Tongue (tissue), 2 donors: Measurements from ENCODE around the gene SLC39A11. TPM values are rescaled to one million over a fixed set of nuclear protein-coding genes. Genes with fewer than 3 reads are reported as not detected.
A peak's percentile ranks its signal among the peaks of the same experiment; 100 is the strongest.
"Not testable (repeated sequence)": the region's sequence is repeated elsewhere in the genome, so short reads cannot be mapped to it uniquely, and the experiment has no call there.

ENCODE experiments used
- DNase-seq: peaks from one replicate; pipeline ENCODE4 v3.0.0-alpha.2; 2015
- total RNA-seq: library from RNA; depleted of rRNA; stranded (reverse); fragments of >200 nt; gene quantifications from one replicate; pipeline ENCODE4 v1.2.3, GENCODE V29; 2014

The SLC39A11 gene
- total RNA-seq, 1 donor from 2014 or later = 12.7 TPM

GRCh38 chr17:72654706-72655105, 437.8 kb downstream of the SLC39A11 start:
- no peak for DNase-seq

- no peak for DNase-seq
Measured at GRCh38 chr17:72651988-72652387, 440.5 kb downstream of the SLC39A11 start.

DNA sequence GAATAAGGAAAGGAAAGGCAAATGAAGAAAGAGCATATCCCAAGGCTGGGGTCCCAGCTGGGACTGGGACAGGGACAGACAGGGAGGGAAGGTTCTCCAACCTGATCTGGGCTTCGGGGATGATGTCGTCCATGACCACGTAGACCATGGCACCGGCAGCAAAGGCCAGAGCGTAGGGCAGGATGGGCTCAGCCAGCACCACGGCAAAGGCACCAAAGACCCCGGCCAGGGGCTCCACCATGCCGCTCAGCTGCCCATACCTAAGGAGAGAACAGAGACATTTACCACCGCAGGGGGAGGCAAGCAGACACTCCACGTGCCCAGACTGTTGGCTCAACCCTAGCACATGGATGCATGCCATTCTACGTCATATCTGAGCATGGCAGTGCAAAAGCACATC, 443.8 kb downstream of the SLC39A11 start:
- DNase-seq = no peak

DNA sequence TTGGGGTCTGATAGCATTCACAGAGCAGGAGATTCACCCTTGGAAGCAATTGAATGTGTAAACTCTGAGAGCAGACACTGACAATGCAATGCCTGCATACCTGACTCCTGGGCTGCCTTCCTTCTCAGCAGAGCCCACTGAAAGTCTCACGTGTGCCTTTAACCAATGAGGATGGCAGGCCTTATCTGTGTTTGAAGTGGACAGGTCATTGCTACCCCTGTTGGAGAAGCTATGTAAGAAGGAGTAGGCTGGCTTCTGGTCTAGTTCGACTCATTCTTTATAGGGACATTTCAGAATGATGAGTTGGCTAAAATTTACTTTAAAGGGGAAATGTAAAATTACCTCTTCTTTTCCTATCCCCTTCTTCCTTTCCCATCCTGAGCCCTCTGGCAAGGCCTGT, 446.3 kb downstream of the SLC39A11 start:
- no peak for DNase-seq

GRCh38 chr17:72644492-72644891, 448.0 kb downstream of the SLC39A11 start:
- DNase-seq = no peak

DNA sequence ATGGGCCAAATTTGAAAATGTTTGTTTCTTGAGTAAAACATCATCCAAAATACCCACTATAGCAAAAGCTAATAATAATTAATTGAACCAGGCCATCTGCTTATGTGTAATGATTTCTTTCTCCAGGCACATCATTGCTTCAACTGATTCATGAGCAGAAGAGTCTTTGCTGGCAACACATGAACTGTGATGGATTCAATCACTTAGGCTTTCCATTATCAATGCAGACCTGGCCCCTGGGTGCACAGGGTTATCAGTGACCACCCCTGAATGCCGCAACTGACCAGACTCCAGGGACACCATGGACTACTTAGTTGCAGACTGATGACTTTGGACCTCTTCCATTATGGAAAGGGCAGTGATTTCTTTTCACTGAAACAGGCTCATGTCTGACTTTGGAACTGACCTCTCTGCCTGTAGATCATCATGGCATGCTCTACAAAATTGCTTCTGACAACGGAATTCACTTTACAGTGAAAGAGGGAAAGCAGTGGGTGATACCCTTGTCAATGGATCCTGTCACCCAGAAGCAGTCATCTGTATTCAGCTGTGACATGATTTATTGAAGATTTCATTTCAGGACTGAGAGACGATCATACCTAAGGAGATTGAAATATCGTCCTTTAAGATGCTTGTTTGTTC, 448.8 kb downstream of the SLC39A11 start:
- no peak for DNase-seq

GRCh38 chr17:72642720-72643119, 449.8 kb downstream of the SLC39A11 start:
- no peak for DNase-seq

DNA sequence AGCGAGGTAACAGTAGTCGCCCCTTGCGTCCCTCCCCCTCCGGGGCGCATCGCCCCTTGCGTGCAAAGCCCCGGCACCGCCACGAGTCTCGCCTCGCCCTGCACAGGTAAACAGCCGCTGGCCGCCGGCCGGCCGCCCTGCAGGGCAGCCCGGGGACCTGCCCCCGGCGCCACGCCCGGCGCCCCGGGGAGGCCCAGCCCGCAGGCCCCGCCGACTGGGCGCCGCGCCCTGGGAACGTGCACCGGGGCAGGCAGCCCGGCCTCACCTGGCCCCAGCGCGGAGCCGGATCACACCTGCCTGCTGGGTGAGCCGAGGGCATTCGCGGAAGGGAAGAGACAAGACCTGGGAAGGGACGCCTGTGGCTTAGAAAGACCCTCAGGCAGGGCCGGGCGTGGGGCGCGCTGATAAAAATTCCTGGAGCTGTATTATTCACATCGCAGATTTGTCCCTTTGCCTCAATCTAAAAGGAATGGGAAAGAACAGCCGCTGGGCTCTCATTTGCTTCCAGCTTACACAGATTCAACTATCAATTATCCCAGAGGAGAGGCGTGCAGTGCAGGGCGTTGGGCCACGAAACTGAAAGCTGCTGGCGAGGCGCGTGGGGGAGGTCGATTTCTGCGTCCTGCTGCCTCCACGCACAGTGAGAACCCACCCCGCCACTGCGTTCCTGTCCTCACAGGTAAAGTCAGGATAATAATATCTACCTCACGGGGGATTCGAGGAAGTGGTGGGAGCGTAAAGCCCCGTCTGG, 451.9 kb downstream of the SLC39A11 start:
- DNase-seq = no peak

DNA sequence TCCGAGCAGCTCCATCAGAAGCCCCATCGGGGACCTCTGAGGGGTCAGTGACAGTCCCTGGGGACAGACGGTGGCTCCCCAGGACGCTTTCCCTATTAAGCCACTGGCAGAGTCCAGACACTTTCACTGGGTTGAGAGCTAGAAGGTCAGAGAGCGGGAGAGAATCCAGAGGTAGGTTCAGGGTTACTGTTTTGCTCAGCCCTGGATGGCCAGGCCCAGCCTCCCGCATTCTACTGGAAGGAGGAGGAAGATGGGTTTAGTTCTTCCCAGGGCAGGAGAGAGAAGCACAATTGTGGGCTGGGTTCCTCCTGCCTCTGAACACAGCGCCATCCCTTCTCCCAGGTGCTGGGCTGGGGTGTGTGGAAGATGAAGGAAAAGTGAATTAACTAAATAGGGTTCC, 452.8 kb downstream of the SLC39A11 start:
- DNase-seq = no peak

DNA sequence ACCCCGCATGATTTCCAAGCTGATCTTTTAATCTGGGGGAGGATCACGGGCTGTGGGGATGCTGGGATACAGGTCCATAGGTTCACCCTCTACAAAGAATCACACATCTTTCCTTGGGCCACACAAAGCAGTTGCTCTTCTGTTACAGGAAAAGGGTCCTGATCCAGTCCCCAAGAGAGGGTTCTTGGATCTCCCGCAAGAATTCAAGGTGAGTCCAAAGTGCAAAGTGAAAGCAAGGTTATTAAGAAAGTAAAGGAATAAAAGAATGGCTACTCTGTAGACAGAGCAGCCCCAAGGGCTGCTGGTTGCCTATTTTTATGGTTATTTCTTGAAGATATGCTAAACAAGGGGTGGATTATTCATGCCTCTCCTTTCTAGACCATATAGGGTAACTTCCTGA, 453.6 kb downstream of the SLC39A11 start:
- DNase-seq = not testable (repeated sequence)

DNA sequence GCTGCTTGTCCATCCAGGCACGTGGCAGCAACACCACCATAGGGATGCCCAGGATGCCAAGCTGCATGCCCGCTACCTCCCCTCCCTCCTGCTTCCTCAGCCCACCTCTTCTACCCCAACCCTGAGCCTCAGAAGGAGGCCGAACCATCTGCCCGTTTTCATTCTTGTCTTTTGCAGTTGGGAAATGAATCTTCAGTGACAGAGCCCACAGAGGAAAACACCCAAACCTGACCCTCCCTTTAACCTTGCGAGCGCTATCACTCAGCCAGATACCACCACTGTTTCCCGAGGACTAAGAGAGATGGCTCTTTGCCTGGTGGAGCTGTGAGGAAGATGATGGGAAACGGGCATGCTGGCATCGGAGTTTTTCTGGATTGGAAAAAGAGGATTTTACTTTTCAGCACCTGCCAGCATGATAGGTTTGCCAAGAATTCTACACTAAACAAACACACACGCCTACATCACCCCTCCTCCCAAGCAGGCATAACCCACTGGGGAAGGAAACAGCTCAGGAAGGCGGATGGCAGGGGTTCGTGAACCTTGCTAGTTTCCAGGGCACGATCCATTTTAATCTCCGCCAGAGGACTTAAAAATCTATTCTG, 457.4 kb downstream of the SLC39A11 start:
- DNase-seq = no peak

- DNase-seq = no peak
Measured at GRCh38 chr17:72634621-72635020, 457.9 kb downstream of the SLC39A11 start.

- DNase-seq = no peak
Measured at GRCh38 chr17:72631949-72632684, 460.4 kb downstream of the SLC39A11 start.

GRCh38 chr17:72631568-72631948, 460.9 kb downstream of the SLC39A11 start:
- DNase-seq = peak; percentile 72

DNA sequence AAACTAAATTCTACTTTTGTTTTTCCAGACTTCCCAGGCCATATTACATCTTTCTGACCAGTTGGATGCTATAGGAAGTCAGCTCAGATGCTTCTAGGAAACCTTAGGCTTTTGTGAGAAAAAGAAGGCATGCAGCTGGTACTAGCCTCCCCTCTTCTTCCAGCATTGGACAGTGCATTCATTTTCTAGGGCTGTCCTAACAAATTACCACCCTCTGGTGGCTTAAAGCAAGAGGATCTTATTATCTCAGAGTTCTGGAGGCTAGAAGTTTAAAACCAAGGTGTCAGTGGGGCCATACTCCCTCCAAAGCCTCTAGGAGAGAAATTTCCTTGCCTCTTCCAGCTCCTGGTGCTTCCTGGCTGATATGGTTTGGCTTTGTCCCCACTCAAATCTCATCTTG, 467.8 kb downstream of the SLC39A11 start:
- no peak for DNase-seq

GRCh38 chr17:72624226-72624625, 468.3 kb downstream of the SLC39A11 start:
- DNase-seq = no peak

DNA sequence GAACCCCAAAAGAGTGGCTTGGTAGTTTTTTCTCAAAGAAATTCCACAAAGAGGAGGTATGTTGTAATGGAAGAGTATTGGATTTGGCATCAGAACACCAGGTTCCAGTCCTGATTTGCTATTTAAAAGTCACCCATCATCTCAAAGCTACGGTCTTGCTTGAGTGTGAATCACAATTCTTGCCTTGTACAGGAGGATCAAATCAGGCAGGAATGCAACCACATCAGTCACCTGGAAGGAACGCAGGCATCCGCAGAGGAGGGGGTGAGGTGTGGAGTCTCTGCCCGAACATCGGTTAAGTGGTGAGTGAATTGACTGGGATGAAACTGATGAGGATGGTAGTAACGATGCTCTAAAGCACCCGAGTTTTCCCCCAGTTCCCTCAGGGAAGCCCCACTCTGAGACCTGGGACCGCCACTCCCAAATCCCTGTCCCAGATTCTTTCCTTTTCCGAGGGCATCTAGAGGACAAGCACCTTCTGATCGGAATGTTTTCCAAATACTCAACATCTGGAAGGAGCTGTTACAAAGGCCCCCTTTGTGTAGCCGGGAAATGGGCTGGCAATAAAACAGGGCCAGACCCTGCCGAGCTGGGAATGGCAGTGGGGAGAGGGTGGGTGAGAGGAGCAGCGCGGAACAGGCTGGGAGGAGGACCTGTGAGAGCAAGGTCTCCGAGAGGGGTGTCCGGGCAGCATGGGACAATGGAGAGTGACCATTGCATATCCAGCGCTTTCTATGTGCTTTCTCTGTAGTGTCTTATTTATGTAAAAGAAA, 469.6 kb downstream of the SLC39A11 start:
- DNase-seq = no peak

DNA sequence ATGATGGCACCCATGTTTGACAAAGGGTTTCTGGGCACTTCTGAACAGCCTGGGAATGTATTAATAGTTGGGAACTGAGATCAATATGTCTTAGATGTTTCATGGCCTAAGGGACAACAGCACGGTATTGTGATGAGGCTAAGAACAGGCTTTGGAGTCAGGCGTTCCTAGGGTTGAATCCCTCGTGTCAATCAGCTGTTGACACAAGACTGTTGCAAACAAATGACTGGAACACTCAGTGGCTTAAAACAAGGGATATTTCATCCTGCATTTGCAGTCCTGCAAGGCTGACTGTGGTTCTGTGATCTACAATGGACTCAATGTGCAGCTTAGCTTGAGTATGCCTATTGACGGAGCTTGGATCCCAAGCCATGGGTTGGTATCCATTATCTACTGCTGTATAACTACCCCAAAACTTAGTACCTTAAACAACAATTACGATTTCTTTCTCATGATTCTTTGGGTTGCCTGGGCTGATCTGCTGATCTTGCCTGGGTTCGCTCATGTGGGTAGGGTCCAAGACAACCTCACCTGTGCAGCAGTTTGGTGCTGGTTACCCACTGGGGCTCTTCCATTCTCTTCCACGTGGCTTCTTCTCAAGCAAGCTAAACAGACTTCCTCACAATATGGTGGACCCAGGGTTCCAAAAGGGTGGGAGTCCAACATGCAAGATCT, 472.4 kb downstream of the SLC39A11 start:
- DNase-seq = no peak

- DNase-seq = peak; percentile 45
Measured at GRCh38 chr17:72618001-72618509, 474.4 kb downstream of the SLC39A11 start.

DNA sequence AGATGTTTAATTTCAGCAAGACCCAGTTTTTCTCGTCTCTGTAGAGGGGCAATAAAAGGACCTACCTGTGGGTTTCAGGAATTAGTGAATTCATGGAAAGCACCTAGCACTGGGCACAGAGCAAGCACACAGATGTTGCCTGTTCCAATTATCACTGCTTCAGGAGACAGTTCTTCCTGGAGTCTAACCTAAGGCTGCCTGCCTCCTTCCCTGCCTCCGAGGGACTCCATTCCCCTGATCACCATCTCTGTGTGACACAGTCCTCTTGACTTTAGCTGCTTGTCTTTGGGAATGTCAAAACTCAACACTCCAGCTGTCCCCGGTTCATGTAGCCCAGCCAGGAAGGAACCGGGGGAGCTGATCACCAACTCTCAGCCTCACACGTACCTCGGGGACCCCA, 474.9 kb downstream of the SLC39A11 start:
- no peak for DNase-seq

DNA sequence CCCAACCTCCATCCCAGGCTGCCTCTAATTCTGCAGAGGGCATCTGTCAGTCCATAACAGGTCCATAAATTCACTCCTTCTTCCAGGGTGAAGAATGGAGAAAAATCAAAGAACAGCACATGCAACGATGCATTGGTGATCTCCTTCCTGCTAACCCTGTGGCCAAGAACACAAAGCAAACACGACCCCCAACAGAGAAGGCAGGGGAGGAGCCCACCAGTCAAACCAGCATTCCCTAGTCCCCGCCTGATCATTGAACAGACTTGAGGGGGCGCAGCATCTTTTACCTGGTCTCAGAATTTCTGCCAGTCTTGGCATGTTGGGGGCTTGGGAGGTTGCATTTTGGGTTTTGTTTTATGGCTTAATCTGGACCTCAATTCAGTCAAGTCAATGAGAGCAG, 476.0 kb downstream of the SLC39A11 start:
- no peak for DNase-seq
